ENCODE results near the gene FRMD4B.
"Not testable (repeated sequence)": the region's sequence is repeated elsewhere in the genome, so short reads cannot be mapped to it uniquely, and the experiment has no call there.

FRMD4B gene

DNA sequence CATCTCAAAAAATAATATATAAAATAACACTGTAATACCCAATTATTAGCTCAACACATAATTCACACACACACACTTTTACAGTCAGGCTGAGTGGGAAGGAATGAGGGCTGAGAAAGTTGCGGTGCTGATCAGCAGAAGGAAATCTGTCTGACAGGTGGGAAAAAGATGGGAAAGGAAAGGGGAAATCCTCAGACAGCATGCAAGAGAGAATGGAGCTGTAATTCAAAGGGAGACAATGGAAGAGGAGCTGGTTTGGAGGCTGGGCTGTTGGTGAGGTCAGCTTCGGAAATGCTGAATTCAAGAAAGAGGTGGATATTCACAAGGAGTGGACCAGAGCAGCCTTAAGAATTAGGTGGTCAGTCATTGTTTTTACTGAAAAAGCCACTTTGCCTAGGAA, 141.8 kb downstream of the FRMD4B start:
- no peak for DNase-seq (ENCODE audit: low read depth)

DNA sequence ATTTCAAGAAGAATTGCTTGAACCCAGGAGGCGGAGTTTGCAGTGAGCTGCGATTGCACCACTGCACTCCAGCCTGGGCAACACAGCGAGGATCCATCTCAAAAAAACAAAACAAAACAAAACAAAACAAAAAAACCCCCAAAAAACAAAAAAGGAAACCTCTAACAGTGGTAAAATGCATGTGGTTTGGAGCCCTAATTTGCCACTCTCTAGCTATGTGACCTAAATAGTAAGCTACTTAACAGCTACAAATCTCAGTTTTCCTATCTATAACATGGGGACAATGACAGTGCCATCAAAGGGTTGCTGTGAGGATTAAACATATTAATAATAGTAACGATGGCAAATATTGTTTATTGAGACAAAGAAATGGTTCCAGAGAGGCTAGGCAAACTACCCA, 144.1 kb downstream of the FRMD4B start:
- no peak for DNase-seq (ENCODE audit: low read depth)

DNA sequence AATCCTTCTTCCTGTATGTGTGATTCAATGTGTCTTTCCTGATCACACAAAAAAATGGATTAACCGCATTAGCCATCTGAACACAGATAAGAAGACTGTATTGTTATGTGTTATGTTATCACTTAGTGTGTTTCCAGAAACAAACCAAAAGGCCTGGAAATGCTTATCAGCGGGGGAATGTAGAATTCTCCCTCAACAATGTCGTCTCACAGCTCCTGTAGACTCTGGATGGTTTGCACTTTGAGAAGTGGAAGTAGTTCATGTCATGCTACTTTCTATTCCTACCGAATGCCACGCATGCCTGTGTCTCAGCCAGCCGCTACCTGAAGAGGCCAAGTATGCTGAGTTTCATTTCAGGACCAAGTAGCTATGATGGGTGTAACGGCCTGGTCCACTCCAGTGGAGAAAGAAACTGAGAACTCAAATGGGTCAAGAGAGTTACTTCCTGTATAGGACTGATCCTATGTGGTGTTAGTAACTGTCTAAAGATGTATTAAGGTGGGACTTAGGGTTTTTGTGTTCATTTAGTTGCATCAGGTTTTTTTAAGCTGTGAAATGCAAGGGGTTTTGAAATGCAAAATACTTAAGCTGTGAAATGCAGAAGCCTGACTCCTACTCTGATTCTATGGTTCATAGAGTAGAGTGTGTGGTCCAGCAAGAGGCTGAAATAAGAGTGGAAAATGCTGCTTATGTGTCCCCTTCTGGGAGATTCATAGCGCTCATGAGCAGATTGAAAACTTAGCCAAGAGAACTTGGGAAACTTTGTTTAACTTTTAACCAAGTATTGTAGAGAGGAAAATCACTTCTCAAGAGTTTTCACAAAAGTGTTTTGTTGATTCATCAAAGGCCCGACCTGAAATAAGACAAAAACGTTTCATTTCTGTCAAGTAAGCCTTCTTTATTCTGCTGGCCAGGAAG, 145.0 kb downstream of the FRMD4B start:
- DNase-seq (ENCODE audit: low read depth), result peak; percentile 81

DNA sequence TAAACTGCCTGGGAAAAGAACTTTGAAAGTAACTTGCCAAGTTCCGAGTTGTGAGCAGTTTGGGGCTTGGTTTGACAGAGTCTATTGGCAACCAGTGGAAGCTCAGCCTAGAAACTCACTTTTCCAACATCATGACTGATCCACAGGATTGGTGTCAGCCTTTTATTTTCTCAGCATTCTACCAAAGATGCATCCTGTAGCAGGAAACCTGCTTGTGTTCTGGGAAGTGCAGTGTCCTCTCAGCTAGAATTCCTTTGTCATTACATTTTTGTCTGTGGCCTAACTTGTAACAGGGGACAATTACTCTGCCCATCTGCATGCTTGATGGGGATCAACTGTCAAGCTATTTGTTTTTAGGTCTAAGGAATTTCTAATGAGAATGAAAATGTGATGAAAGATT, 146.8 kb downstream of the FRMD4B start:
- DNase-seq (ENCODE audit: low read depth), result no peak

DNA sequence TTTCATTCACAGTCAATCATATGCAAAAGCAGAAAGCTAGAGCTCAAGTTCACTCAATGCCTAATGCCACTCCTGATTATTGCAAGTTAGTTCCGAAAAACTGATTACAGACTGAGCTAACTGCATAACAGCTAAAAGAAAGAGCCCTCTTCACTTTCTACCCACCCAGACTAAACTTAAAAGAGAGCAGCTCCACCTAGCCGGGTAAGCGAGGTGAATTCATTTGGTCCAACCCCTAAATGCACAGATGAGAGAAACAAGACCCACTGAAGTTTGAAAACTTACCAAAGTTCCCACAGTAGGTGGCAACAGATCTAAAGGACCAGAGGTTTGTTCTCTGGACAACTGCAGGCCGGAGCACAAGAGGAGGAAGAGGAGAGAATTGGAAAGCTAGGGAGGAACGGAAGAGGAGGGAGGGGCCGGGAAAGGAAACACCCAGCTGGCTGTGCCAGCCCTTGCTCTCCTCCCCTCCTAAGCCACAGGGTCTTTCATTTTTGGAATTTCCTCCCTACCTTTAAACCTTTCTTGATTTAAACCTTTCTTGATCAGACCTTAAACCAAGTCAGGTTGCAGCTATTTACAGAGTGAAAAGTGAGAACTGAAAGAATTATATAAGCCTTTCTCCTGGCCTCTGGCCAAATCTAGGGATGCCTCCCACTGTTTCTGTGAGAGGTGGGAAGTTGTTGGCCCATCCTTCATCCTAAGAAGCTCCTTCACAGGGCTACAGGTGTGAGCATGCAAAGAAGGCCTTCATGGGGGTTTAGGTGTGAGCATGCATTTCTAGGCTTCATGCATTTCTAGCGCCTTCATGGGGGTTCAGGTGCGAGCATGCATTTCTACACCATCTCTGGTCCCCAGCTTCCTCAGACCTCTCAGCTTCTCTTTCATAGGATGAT, 148.8 kb downstream of the FRMD4B start:
- DNase-seq (ENCODE audit: low read depth), result no peak

DNA sequence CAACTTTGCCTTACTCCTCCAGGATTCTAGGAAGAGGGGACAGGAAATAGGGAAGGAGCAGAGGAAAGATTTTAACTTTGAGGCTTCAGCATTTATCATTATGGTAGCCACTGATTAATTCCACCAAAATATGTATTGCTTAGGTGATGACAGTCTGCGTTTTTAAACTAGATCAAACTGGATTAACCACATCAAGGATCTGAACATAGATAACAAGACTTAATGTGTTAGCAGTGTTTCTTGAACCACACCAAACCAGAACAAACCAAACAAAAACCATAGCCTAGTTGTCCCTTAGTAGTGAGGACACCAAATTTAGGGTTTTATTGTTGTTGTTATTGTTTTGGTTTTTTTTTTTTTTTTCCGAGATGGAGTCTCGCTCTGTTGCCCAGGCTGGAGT, 150.0 kb downstream of the FRMD4B start:
- DNase-seq (ENCODE audit: low read depth), result no peak

DNA sequence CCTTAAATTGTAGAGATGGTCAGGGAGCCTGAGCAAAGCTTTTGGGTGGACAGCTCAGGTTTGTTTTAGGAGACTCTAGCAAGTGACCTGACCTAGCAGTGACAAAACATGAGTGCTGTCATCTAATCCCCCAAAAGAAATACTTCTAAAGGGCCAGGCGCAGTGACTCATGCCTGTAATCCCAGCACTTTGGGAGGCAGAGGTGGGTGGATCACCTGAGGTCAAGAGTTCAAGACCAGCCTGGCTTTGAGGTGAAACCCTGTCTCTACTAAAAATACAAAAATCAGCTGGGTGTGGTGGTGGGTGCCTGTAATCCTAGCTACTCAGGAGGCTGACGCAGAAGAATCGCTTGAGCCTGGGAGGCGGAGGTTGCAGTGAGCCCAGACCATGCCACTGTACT, 150.7 kb downstream of the FRMD4B start:
- DNase-seq (ENCODE audit: low read depth), result not testable (repeated sequence)

DNA sequence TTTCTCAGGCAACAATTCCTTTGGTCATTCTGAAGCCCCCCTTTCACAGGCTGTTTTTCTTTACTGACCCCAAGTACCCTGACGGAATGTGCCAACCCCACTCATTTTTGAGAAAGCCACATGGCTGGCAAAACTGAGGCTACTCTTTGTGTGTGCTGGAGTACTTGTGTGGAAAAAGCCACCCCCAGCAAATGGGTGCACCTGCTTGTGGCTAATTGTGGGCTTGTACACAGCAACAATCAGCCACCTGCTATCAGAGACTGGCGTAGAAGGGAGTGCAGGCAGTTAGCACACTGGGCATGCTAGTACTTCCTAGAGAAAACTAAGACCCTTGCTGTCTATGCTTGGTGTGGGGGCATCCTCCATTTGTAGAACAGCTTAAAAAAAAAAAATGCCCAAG, 153.4 kb downstream of the FRMD4B start:
- DNase-seq (ENCODE audit: low read depth), result no peak

DNA sequence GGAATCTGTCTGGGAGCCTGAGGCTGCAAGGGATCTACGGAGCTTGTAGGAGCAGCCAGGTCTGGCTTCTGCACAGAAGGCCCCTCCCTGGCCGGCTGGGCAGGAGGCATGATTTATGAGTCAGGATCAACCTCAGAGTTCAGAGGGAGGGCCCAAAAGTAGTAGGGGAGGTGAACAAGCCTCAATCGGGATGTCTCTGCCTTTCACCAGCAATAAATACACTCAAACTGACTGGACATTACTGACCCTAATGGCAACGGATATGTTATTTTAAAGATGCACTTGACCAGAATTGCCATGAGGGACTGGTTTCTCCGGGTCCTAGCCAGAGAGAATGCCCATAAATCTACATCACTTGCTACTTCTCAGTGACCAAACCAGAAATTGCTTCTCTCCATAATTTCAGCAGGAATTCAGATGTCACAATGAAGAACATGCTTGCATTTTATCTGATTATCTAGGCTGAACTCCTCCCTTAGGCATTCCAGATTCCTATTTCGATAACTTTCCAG, 153.9 kb downstream of the FRMD4B start:
- DNase-seq (ENCODE audit: low read depth), result peak; percentile 92

DNA sequence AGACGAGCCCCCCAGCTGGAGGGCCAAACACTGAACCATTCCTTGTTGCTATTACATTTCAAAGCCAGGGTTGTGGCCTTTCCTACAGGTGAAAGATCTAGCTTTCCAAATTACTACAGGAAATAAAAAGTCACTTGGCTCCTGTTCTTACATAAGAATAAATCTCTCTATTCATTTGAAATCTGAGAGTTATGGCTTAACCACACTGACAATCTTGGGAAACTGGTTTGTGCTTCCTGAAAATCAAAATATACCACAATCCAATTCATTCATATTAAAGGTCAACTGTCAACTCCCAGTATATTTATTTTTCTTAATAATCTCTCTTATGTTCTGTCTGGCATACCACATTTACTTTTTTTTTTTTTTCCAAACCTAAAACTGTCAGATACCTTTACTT, 159.8 kb downstream of the FRMD4B start:
- peak; percentile 19 for DNase-seq (ENCODE audit: low read depth)

DNA sequence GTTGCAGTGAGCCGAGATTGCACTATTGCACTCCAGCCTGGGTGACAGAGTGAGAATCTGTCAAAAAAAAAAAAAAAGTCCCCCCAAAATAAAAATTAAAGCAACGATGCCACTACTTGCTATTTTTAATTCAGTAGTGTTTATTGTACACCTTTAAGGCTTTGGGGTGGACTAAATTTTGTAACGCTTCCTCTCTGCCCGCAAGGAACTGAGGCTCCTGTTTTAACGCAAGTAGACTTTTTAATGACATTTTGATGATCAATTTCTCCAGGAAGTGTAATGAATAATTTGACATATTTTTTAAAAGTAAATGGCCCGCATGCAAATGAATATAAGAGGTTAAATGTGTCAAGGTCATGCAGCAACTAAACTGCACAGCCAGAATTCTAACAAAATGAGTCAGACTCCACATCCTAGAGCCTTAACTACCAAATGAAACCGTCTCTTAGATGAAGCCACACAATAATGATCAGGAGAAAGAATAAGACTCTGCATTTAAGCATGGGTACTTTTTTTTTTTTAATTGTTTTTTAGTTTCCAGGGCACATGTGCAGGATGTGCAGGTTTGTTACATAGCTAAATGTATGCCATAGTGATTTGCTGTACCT, 166.7 kb downstream of the FRMD4B start:
- peak; percentile 38 for DNase-seq (ENCODE audit: low read depth)

DNA sequence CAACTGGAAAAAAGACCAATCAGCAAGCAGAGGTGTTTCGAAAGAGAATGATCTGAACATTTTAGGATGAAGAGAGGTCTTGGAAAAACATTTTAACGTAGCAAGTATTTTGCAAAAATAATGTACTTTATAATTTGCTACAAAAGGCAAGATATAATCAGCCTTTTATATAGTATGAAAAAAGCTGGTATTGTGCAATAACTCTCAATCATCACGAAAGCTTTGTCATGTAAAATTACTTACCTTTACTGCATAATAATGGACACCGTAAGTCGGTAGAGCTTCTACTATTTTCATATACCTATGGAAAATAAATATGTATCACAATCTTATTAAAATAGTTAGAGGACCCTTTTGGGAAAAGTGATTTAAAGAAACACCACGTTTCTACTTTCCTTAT, 167.8 kb downstream of the FRMD4B start:
- no peak for DNase-seq (ENCODE audit: low read depth)

DNA sequence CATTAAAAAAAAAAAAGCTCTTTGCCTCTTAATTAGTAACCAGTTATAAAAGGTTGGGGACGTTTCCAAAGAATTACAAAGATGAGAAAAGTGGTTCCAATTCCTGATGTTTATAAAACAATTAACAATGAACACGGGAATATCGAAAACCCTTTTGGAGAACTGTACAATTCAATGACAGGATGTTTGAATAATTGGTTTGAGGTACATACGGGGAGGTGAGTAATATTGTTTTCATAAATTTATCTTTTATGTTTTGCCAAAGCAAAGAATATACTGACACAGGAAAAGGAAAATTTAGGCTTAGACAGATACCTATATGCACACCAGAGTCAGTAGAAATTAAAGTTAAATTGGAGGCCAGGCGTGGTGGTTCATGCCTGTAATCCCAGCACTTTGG, 168.9 kb downstream of the FRMD4B start:
- DNase-seq (ENCODE audit: low read depth), result no peak

DNA sequence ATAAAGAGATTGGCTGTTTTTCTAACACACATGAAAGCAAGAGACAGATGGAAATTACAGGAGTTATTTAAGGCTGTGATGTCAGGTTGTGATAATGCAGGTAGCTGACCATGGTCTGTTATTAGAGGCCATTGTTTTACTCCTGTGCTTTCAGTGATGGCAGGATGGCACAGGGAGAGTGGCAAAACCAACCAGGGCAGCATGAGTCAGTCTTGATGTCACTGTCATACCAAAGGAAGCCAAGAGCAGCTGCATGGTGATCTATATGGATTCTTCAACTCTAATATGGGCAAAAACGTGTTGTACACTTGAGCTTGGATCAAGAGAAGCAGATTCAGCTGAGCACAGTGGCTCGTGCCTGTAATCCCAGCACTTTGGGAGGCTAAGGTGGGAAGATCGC, 171.6 kb downstream of the FRMD4B start:
- DNase-seq (ENCODE audit: low read depth), result no peak

DNA sequence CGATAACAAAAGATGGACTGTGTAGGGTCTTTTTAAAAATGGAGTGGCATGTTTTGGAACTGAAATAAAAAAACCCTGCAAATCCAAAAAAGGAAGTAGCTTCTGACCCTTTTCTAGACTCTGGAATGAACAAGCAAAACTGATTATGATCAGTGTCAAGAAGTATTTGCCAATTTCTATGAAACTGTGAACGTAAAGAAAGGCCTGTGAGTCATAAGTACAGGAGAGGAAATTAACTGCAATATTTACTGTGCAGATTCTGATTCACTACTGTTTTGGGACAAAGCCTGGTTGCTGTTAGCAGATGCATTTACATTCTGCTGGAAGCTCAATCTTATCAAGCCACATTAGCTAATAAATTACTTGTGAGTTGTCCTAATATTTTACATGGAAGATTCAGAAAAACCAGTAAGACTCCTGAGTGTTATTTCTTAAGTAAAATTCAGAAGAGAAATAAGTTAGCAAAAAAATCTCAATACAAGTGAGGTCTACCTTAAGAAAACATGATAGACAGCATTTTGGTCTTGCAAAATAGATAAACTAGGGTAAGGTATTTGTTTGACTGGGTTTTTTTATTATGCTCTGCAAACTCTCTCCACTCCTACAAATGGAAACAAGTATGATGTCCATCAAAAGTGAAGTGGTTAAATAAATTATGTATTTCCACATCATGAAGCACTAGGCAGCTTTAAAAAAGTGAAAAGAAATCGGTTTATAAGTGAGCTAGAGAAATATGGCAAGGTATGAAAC, 173.3 kb downstream of the FRMD4B start:
- peak; percentile 92 for DNase-seq (ENCODE audit: low read depth)

DNA sequence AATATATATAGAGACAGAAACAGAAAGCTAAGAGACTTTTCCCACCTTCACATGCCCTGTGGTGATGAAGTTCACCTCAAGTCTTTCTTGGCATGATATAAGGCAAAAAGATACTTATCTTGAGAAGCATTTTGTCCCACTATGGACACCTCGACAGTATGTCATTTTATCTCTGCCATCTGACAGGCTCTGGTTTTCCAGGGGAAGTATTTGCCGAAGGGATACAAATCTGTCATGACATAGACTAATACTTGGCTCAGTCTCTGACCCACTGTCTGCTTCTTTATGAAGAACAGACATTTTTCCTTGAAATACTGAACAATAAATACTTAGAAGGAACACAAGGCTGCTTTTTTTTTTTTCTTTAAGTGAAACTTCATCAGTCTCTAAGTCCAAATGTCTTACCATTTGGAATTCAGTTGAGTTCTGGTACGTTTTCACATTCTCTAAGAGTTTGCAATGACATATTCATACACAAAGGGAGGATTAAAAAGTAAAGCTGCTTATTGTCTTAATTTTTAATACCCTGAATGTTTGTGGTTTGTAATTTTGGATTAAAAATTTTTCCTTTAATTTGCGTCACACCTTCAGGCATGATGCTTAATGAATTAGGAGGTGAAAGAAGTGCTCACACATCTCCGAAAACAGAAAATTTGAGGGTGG, 175.7 kb downstream of the FRMD4B start:
- DNase-seq (ENCODE audit: low read depth), result peak; percentile 24

DNA sequence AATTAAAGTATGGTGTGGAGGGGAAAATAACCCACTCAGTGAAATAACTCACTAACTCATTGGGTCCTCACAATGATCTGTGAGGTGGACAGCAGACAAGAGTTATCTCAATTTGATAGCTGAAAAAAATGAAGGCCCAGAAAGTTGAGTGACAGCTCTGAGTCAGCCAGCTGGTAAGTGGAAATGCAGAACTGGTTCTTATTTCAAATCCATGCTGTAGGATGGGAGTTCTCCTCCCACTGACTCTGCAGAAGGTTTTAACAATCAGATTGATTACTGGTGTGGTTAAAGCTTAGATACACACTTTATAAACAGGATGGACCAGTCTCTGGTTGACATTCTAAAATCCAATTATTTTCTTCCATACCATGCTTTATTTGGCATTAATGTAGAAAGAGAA, 176.5 kb downstream of the FRMD4B start:
- DNase-seq (ENCODE audit: low read depth), result peak; percentile 40

DNA sequence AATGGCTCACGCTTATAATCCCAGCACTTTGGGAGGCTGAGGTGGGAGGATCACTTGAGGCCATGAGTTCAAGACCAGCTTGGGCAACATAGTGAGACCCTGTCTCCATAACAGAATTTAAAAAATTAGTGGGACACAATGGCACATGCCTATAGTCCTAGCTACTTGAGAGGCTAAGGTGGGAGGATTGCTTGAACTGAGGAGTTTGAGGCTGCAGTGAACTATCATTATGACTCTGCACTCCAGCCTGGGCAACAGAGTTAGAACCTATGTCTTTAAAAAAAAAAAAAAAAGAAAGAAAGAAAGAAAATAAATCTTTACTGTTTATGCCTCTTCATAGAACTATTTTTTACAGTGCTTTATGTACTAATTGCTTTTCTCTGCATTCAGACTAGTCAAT, 178.9 kb downstream of the FRMD4B start:
- no peak for DNase-seq (ENCODE audit: low read depth)

DNA sequence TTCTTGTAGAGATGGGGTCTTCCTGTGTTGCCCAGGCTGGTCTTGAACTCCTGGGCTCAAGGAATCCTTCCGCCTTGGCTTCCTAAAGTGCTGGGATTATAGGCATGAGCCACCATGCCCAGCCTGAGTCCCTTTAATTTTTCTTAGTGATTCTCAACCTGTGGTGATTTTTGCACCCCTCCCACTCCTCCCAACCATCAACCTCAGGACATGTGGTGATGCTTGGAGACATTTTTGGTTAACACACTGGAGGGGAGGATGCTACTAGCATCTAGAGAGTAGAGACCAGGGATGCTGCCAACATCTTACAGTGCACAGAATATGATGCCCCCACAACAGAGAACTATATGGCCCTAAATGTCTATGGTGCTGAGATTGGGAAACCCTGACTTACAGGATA, 180.5 kb downstream of the FRMD4B start:
- DNase-seq (ENCODE audit: low read depth), result no peak

DNA sequence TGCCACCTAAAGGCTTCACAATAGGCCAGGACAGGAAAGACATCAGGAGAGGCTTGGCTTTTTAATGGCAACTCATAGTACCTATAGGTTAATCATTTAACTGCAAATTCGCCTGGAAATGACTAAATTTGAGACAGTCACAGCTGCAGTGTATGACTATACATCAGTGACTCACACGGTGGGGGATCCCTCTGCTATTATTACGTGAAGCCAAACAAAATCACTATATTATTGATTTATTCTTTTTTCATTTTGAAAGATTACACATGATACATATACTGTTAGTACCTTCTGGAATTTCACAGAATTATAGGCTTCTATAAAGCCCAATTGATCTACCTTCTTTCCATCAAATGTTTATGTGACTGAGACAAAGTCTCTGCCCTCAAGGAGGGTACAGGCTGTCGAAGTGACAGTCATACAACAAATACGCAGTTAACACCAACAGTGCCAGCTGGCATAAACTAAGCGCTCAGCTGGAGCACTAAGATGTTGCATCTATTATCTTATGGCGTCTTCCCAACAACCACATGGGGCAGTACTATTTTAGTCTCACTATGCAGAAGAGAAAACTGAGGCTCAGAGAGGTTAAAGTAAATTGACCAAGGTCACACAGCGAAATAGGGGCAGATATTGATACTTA, 181.5 kb downstream of the FRMD4B start:
- DNase-seq (ENCODE audit: low read depth), result no peak
